Measurements from ENCODE around the gene ACYP1. TPM values are rescaled to one million over a fixed set of nuclear protein-coding genes. Genes with fewer than 3 reads are reported as not detected.

ACYP1 gene
- total RNA-seq, 1 donor from 2014 or later, result 17.3 TPM

GRCh38 chr14:75048101-75048500 lies 15.7 kb downstream of the ACYP1 start:
- Mint-ChIP-seq H3K36me3 (peaks cover 32% of the 10 kb centered on the region), H3K27ac (no peak overlapping the region), H3K27me3 (ENCODE audit: low read depth) (no peaks in the 10 kb centered on the region), H3K4me3 (no peak overlapping the region), H3K4me1 (peaks cover 24% of the 10 kb centered on the region), H3K9me3 (peaks cover 12% of the 10 kb centered on the region)
- DNase-seq (ENCODE audit: low spot score in 2 of 2, unreplicated experiment in 2 of 2), result no peak
- TF ChIP-seq CTCF (IDR thresholded peaks at IDR 0.05; ENCODE audit: unreplicated experiment), result no peak

- TF ChIP-seq CTCF (IDR thresholded peaks at IDR 0.05; ENCODE audit: unreplicated experiment), result no peak
- Mint-ChIP-seq H3K9me3 (peaks cover 12% of the 10 kb centered on the region), H3K36me3 (peaks cover 32% of the 10 kb centered on the region), H3K4me3 (no peak overlapping the region), H3K27me3 (ENCODE audit: low read depth) (no peaks in the 10 kb centered on the region), H3K4me1 (peaks cover 24% of the 10 kb centered on the region), H3K27ac (no peak overlapping the region)
- DNase-seq (ENCODE audit: low spot score in 2 of 2, unreplicated experiment in 2 of 2), result no peak
Measured at GRCh38 chr14:75047506-75047905, 16.3 kb downstream of the ACYP1 start.

GRCh38 chr14:75046899-75047298 lies 16.9 kb downstream of the ACYP1 start:
- no peak for DNase-seq (ENCODE audit: low spot score in 2 of 2, unreplicated experiment in 2 of 2)
- TF ChIP-seq CTCF (IDR thresholded peaks at IDR 0.05; ENCODE audit: unreplicated experiment), result no peak
- Mint-ChIP-seq H3K27ac (no peak overlapping the region), H3K4me1 (peaks cover 24% of the 10 kb centered on the region), H3K36me3 (peaks cover 35% of the 10 kb centered on the region), H3K9me3 (peaks cover 12% of the 10 kb centered on the region), H3K27me3 (ENCODE audit: low read depth) (no peaks in the 10 kb centered on the region), H3K4me3 (no peak overlapping the region)

DNA sequence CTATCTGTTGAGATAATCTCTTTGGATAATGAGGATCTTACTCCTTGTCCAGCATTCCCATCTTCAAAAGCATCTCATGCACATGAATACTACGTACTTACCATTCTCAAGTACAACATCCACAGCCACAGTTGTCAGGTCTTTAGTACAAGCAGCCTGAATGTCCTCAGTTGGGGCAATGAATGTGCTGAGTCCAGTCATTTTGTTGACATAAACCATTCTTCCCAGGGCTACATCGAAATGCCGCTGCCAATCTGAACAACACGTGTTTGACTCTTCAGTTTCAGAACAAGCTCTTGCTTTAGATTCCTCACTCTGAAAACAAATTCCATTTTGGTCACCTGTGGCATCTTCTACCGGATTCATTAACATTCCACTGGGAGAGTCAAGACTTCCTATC lies 17.5 kb downstream of the ACYP1 start:
- Mint-ChIP-seq H3K27ac (no peak overlapping the region), H3K36me3 (peaks cover 37% of the 10 kb centered on the region), H3K27me3 (ENCODE audit: low read depth) (no peaks in the 10 kb centered on the region)

DNA sequence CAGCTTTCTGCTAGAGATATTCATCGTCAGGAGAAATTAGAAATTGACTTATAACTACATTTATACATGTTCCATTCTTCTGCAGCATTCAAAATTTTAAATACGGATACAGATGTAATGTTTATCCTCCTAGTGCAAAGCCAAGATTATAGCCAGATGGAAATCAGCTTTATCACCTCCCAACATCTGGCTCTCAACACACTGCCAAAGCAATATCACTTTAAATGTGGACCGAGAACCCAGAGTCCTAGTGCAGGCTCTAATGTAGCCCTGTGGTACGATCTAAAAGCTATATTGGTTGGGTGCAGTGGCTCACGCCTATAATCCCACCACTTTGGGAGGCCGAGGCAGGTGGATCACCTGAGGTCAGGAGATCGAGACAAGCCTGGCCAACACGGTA lies 19.1 kb downstream of the ACYP1 start:
- Mint-ChIP-seq H3K27ac (no peak overlapping the region), H3K4me1 (peaks cover 9% of the 10 kb centered on the region), H3K9me3 (peaks cover 12% of the 10 kb centered on the region), H3K27me3 (ENCODE audit: low read depth) (no peaks in the 10 kb centered on the region), H3K4me3 (no peak overlapping the region), H3K36me3 (peaks cover 38% of the 10 kb centered on the region)
- DNase-seq (ENCODE audit: low spot score in 2 of 2, unreplicated experiment in 2 of 2), result no peak
- TF ChIP-seq CTCF (IDR thresholded peaks at IDR 0.05; ENCODE audit: unreplicated experiment), result no peak

More for the DNA sequence above, 17.5 kb downstream of the ACYP1 start:
- H3K9me3 Mint-ChIP-seq, result peaks cover 12% of the 10 kb centered on the region
- no peak overlapping the region for H3K4me3 Mint-ChIP-seq
- no peak for TF ChIP-seq CTCF (IDR thresholded peaks at IDR 0.05; ENCODE audit: unreplicated experiment)
- no peak for DNase-seq (ENCODE audit: low spot score in 2 of 2, unreplicated experiment in 2 of 2)
- peaks cover 20% of the 10 kb centered on the region for H3K4me1 Mint-ChIP-seq

- no peak for TF ChIP-seq CTCF (IDR thresholded peaks at IDR 0.05; ENCODE audit: unreplicated experiment)
- Mint-ChIP-seq H3K27me3 (ENCODE audit: low read depth) (no peaks in the 10 kb centered on the region), H3K4me1 (peaks cover 9% of the 10 kb centered on the region), H3K9me3 (peaks cover 12% of the 10 kb centered on the region), H3K4me3 (no peak overlapping the region), H3K36me3 (peaks cover 36% of the 10 kb centered on the region), H3K27ac (no peak overlapping the region)
- DNase-seq (ENCODE audit: low spot score in 2 of 2, unreplicated experiment in 2 of 2), result no peak
Measured at GRCh38 chr14:75044322-75044721, 19.5 kb downstream of the ACYP1 start.
